ENCODE results near the gene HIGD1C. TPM values are rescaled to one million over a fixed set of nuclear protein-coding genes. Genes with fewer than 3 reads are reported as not detected.

Gene HIGD1C
- total and polyA plus RNA-seq, 2 of the 8 experiments (the other 6 are each of a cell fraction or from before 2014, with no cell fraction given): not detected

GRCh38 chr12:51011955-51012354 is 59.6 kb downstream of the HIGD1C start:
- Histone ChIP-seq H3K36me3 (ENCODE audit: control insufficient read depth in 2 of 4, insufficient read depth in 4 of 4, low read length in 3 of 4) (peaks cover 0 to 4% (median 0%) of the 10 kb centered on the region in 4 experiments; a peak in 3 of 8 replicates), H3K4me3 (ENCODE audit: extremely low read depth in 1 of 4, insufficient read depth in 2 of 4, low read depth in 3 of 4, low read length in 4 of 4) (no peak overlapping the region), H3K18ac (ENCODE audit: extremely low read depth, low read length) (no peak overlapping the region), H3K4ac (replicated peaks; ENCODE audit: insufficient read length, low read depth, low read length) (no peak overlapping the region), H3K9me3 (ENCODE audit: insufficient read depth in 2 of 2, low read depth in 1 of 2, low read length in 1 of 2) (no peaks in the 10 kb centered on the region), H3K79me1 (ENCODE audit: low read depth, low read length) (peaks cover 2% of the 10 kb centered on the region; the same call in 1 of the 2 replicates), H2BK120ac (replicated peaks; ENCODE audit: low read depth, low read length) (no peak overlapping the region), H3K23ac (ENCODE audit: insufficient read length) (no peak overlapping the region), H3K14ac (ENCODE audit: insufficient read length) (no peak overlapping the region), H4K20me1 (replicated peaks in 1 of 2; ENCODE audit: control insufficient read depth in 1 of 2, insufficient read depth in 2 of 2, low read length in 2 of 2) (no peaks in the 10 kb centered on the region), H3K56ac (replicated peaks; ENCODE audit: insufficient read length, low read depth, low read length) (no peak overlapping the region), H3K9ac (replicated peaks in 1 of 4; ENCODE audit: extremely low read depth in 1 of 4, low read depth in 3 of 4, low read length in 3 of 4) (no peak overlapping the region), H3K23me2 (ENCODE audit: low read depth, low read length) (no peaks in the 10 kb centered on the region), H2BK15ac (ENCODE audit: low read length) (no peak overlapping the region), H2BK5ac (ENCODE audit: low read depth, low read length) (no peak overlapping the region), H3K27ac (ENCODE audit: low read depth, low read length) (no peak overlapping the region), H2BK20ac (ENCODE audit: low read length) (no peak overlapping the region), H4K8ac (ENCODE audit: extremely low read depth, insufficient read depth, low read length) (no peak overlapping the region), H4K5ac (ENCODE audit: insufficient read length, low read depth, low read length) (no peak overlapping the region), H3K4me2 (ENCODE audit: insufficient read depth in 1 of 2, low read depth in 2 of 2, low read length in 2 of 2) (no peak overlapping the region), H3K27me3 (replicated peaks in 1 of 4; ENCODE audit: control insufficient read depth in 3 of 4, extremely low read depth in 1 of 4, insufficient read depth in 3 of 4, low read length in 3 of 4) (no peaks in the 10 kb centered on the region), H2BK12ac (ENCODE audit: low read depth, low read length) (no peak overlapping the region), H2AFZ (ENCODE audit: low read length) (no peak overlapping the region), H2AK5ac (ENCODE audit: low read depth, low read length) (no peak overlapping the region), H3K4me1 (replicated peaks in 1 of 4; ENCODE audit: control insufficient read depth in 3 of 4, insufficient read depth in 4 of 4, low read length in 3 of 4) (peaks cover 0 to 4% (median 2%) of the 10 kb centered on the region in 4 experiments; a peak in 3 of 7 replicates), H4K91ac (replicated peaks; ENCODE audit: insufficient read length, low read length) (no peak overlapping the region), H3K79me2 (ENCODE audit: control insufficient read depth in 1 of 2, insufficient read depth in 2 of 2, low read length in 2 of 2) (peaks cover 0 to 56% of the 10 kb centered on the region in 2 experiments; a peak in 2 of 4 replicates)
- no peak for DNase-seq (ENCODE audit: low read depth in 1 of 2, low spot score in 2 of 2)
- ChIA-PET CTCF (ENCODE audit: partially characterized antibody) (interaction anchor here (0.9 to 1.6 kb wide), 3 partner anchors 9 to 187 kb away, joined by 3 to 5 read pairs (median 3); no protein-coding TSS in a partner anchor), POLR2A (ENCODE audit: partially characterized antibody) (interaction anchor here (0.6 to 3.3 kb wide), 4 partner anchors 14 to 324 kb away, joined by 3 to 12 read pairs (median 4); partner anchors contain the start of gene SLC11A2)
- TF ChIP-seq CHD2 (IDR thresholded peaks at IDR 0.05; ENCODE audit: low read length) (no peak), SRF (IDR thresholded peaks at IDR 0.05; ENCODE audit: low read depth, low read length) (no peak), CBX8 (IDR thresholded peaks at IDR 0.05; ENCODE audit: borderline replicate concordance, low read depth, low read length) (no peak), TBP (IDR thresholded peaks at IDR 0.05; ENCODE audit: low read depth, low read length) (no peak), POLR2AphosphoS5 (IDR thresholded peaks at IDR 0.05; ENCODE audit: low read depth, low read length) (no peak), PHF8 (conservative IDR thresholded peaks at IDR 0.05; ENCODE audit: low read depth, low read length) (no peak), SIN3A (conservative IDR thresholded peaks at IDR 0.05 in 1 of 2, IDR thresholded peaks at IDR 0.05 in 1 of 2; ENCODE audit: low read depth in 1 of 2, low read length in 2 of 2) (no peak), EGR1 (IDR thresholded peaks at IDR 0.05; ENCODE audit: borderline replicate concordance, low read depth, low read length) (no peak), CBX5 (IDR thresholded peaks at IDR 0.05; ENCODE audit: low read depth, low read length) (no peak), NANOG (IDR thresholded peaks at IDR 0.05; ENCODE audit: insufficient read depth, low read depth, low read length, poor library complexity, severe bottlenecking) (no peak)
- TF ChIP-seq, protein P1, sequence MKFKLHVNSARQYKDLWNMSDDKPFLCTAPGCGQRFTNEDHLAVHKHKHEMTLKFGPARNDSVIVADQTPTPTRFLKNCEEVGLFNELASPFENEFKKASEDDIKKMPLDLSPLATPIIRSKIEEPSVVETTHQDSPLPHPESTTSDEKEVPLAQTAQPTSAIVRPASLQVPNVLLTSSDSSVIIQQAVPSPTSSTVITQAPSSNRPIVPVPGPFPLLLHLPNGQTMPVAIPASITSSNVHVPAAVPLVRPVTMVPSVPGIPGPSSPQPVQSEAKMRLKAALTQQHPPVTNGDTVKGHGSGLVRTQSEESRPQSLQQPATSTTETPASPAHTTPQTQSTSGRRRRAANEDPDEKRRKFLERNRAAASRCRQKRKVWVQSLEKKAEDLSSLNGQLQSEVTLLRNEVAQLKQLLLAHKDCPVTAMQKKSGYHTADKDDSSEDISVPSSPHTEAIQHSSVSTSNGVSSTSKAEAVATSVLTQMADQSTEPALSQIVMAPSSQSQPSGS (IDR thresholded peaks at IDR 0.05; ENCODE audit: low read length): no peak
- FAIRE-seq: no peak
- 86% methylated on average over 4 of the region's 4 CpGs; no CpG with 5 or more reads in 1 of the 2 experiments for WGBS, 2 experiments (ENCODE audit: extremely low coverage in 1 of 2, insufficient coverage in 1 of 2, insufficient read length in 1 of 2, insufficient replicate concordance in 2 of 2, low coverage in 1 of 2, low lambda C conversion rate in 2 of 2, missing lambda C conversion rate in 1 of 2)

All from H1 (cell line).